H1 (cell line): ENCODE measurements around the gene TMC6.

Source experiments
- ATF2 ChIP-seq: IDR thresholded peaks from 2 replicates; pipeline ENCODE4 v1.6.1; 2012; ENCODE audit warnings: low read length, inconsistent platforms
- CHD1 ChIP-seq: IDR thresholded peaks from 2 replicates; pipeline ENCODE4 v1.6.1; 2012; ENCODE audit warnings: low read depth, low read length, improper control_type of control experiment
- CTCF ChIP-seq, 3 experiments: IDR thresholded peaks; 1 replicate in 2 of 3; 2 replicates in 1 of 3; pipeline versions ENCODE4 v1.5.1 to v1.6.1; 2011; ENCODE audit warnings: low read length in 3 of 3, mild to moderate bottlenecking in 3 of 3, inconsistent platforms in 2 of 3, low read depth in 1 of 3, moderate library complexity in 1 of 3; ENCODE audit not compliant: insufficient read depth in 1 of 3; ENCODE audit errors: control extremely low read depth in 1 of 3
- EGR1 ChIP-seq: IDR thresholded peaks from 2 replicates; pipeline ENCODE4 v1.6.1; 2011; ENCODE audit warnings: low read depth, low read length, borderline replicate concordance
- EZH2 ChIP-seq: fragments of 200-600 bp; sonication (generic); IDR thresholded peaks from 2 replicates; pipeline ENCODE4 v1.7.1; 2012; ENCODE audit warnings: low read depth, mild to moderate bottlenecking, moderate library complexity, low read length, inconsistent platforms; ENCODE audit not compliant: severe bottlenecking
- GABPA ChIP-seq: IDR thresholded peaks from 2 replicates; pipeline ENCODE4 v1.6.1; 2011; ENCODE audit warnings: mild to moderate bottlenecking, low read length, moderate library complexity, borderline replicate concordance; ENCODE audit not compliant: insufficient read depth
- HDAC2 ChIP-seq, 2 experiments: fragments of 300-600 bp in 1 of 2; sonication (generic) in 1 of 2; IDR thresholded peaks; 2 replicates each; pipeline ENCODE4 v1.6.1; 2011 to 2012; ENCODE audit warnings: low read depth in 2 of 2, low read length in 2 of 2, mild to moderate bottlenecking in 2 of 2, moderate library complexity in 2 of 2, borderline replicate concordance in 1 of 2, inconsistent platforms in 1 of 2
- KDM4A ChIP-seq: IDR thresholded peaks from one replicate; pipeline ENCODE4 v1.7.1; 2012; ENCODE audit warnings: low read depth, mild to moderate bottlenecking, moderate library complexity, low read length, inconsistent platforms; ENCODE audit not compliant: severe bottlenecking
- MAX ChIP-seq: IDR thresholded peaks from 2 replicates; pipeline ENCODE4 v1.6.1; 2012; ENCODE audit warnings: inconsistent platforms
- NRF1 ChIP-seq: IDR thresholded peaks from 2 replicates; pipeline ENCODE4 v1.6.1; 2011; ENCODE audit warnings: mild to moderate bottlenecking, low read depth, low read length, improper control_type of control experiment
- POLR2AphosphoS5 ChIP-seq: IDR thresholded peaks from 2 replicates; pipeline ENCODE4 v1.6.1; 2011; ENCODE audit warnings: low read depth, low read length
- SIN3A ChIP-seq, 2 experiments: IDR thresholded peaks in 1 of 2; conservative IDR thresholded peaks in 1 of 2; 2 replicates each; pipeline ENCODE4 v1.6.1; 2011 to 2012; ENCODE audit warnings: low read length in 2 of 2, improper control_type of control experiment in 1 of 2, low read depth in 1 of 2, mild to moderate bottlenecking in 1 of 2
- SRF ChIP-seq: IDR thresholded peaks from 2 replicates; pipeline ENCODE4 v1.6.1; 2011; ENCODE audit warnings: mild to moderate bottlenecking, low read depth, low read length, moderate library complexity
- TF ChIP-seq, protein P1 (sequence below): IDR thresholded peaks from 2 replicates; pipeline ENCODE4 v1.6.1; 2011; ENCODE audit warnings: low read depth, mild to moderate bottlenecking, low read length; ENCODE audit not compliant: insufficient read depth

- TF ChIP-seq EGR1, result no peak
- TF ChIP-seq SIN3A (conservative IDR thresholded peaks at IDR 0.05 in 1 of 2, IDR thresholded peaks at IDR 0.05 in 1 of 2; ENCODE audit: low read depth in 1 of 2, low read length in 2 of 2), result no peak
- no peak for TF ChIP-seq ATF2
- TF ChIP-seq, protein P1, sequence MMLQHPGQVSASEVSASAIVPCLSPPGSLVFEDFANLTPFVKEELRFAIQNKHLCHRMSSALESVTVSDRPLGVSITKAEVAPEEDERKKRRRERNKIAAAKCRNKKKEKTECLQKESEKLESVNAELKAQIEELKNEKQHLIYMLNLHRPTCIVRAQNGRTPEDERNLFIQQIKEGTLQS, result no peak
- no peak for TF ChIP-seq POLR2AphosphoS5
- TF ChIP-seq CHD1, result no peak
- TF ChIP-seq GABPA, result no peak
- no peak for TF ChIP-seq MAX
- no peak for TF ChIP-seq SRF
- TF ChIP-seq CTCF (IDR thresholded peaks at IDR 0.05; ENCODE audit: control extremely low read depth in 1 of 3, insufficient read depth in 1 of 3, low read depth in 1 of 3, low read length in 3 of 3), result no peak
- no peak for TF ChIP-seq EZH2
- TF ChIP-seq HDAC2 (IDR thresholded peaks at IDR 0.05; ENCODE audit: borderline replicate concordance in 1 of 2, low read depth in 2 of 2, low read length in 2 of 2), result no peak
- no peak for TF ChIP-seq NRF1
- TF ChIP-seq KDM4A, result no peak
Measured at GRCh38 chr17:78089576-78090281, 38.8 kb downstream of the TMC6 start.
